Uterus (tissue), 4 donors: ENCODE results near the gene PCNX1. TPM values are rescaled to one million over a fixed set of nuclear protein-coding genes. Genes with fewer than 3 reads are reported as not detected.

Experiments
- DNase-seq, 2 donors: peaks; one replicate each; pipeline ENCODE4 v3.0.0-alpha.2; 2019 to 2020
- H3K27ac ChIP-seq, 2 donors: fragments of 200-600 bp; sonication (generic); 1 replicate in 1 of 2; 2 replicates in 1 of 2; pipeline ENCODE4 v1.5.1; 2016 to 2018
- H3K27me3 ChIP-seq, 2 donors: fragments of 200-600 bp; sonication (generic); one replicate each; pipeline ENCODE4 v1.5.1; 2018 to 2019; ENCODE audit warnings: control low read depth in 1 of 2
- H3K36me3 ChIP-seq, 2 donors: fragments of 200-600 bp; sonication (generic); one replicate each; pipeline ENCODE4 v1.5.1; 2019; ENCODE audit warnings: control low read depth in 1 of 2
- H3K4me1 ChIP-seq, 2 donors: fragments of 200-600 bp; sonication (generic); one replicate each; pipeline ENCODE4 v1.5.1; 2018 to 2019; ENCODE audit warnings: control low read depth in 1 of 2
- H3K4me3 ChIP-seq, 2 donors: fragments of 200-600 bp; sonication (generic); 1 replicate in 1 of 2; 2 replicates in 1 of 2; pipeline ENCODE4 v1.5.1; 2018 to 2019; ENCODE audit warnings: mild to moderate bottlenecking in 1 of 2
- H3K9me3 ChIP-seq, 2 donors: fragments of 200-600 bp; sonication (generic); one replicate each; pipeline ENCODE4 v1.5.1; 2019; ENCODE audit warnings: control low read depth in 1 of 2
- CTCF ChIP-seq, 4 experiments: fragments of 200-600 bp in 2 of 4; fragments of 450-650 bp in 2 of 4; sonication (generic) in 2 of 4; IDR thresholded peaks; one replicate each; pipeline ENCODE4 v1.5.1; 2016 to 2019; ENCODE audit warnings: antibody characterized with exemption in 4 of 4, mild to moderate bottlenecking in 2 of 4, moderate library complexity in 1 of 4
- POLR2A ChIP-seq, 2 donors: fragments of 450-650 bp; IDR thresholded peaks; one replicate each; pipeline ENCODE4 v1.6.1; 2016; ENCODE audit warnings: antibody characterized with exemption in 2 of 2, mild to moderate bottlenecking in 1 of 2, moderate library complexity in 1 of 2
- intact Hi-C: fragments of 100-400 bp; cut with DNase I; formaldehyde crosslinking; loops from one replicate; pipeline ENCODE4 v1.15.1; 2023; ENCODE audit warnings: low total_unique reads
- total RNA-seq, 4 donors: library from RNA; depleted of rRNA in 3 of 4; stranded (reverse); fragments of >200 nt in 3 of 4; gene quantifications; one replicate each; pipeline versions ENCODE4 v1.1.0 to v1.2.4, GENCODE V29; 2014 to 2023
- donor health status: DM: yes; HTN: yes; CAD: no.

The PCNX1 gene
- total RNA-seq, 4 donors from 2014 or later: 34.6 to 112 (median 90.3) TPM

- intact Hi-C loops: no loop called here
- Histone ChIP-seq H3K4me3 (no peak overlapping the region), H3K27ac (no peak overlapping the region), H3K36me3 (no peaks in the 10 kb centered on the region), H3K9me3 (no peaks in the 10 kb centered on the region), H3K4me1 (no peaks in the 10 kb centered on the region), H3K27me3 (no peaks in the 10 kb centered on the region)
- no peak for TF ChIP-seq POLR2A (IDR thresholded peaks at IDR 0.05)
- TF ChIP-seq CTCF (IDR thresholded peaks at IDR 0.05): no peak
- no peak for DNase-seq
Observed at GRCh38 chr14:70890826-70891659, 16.2 kb upstream of the PCNX1 start.

DNA sequence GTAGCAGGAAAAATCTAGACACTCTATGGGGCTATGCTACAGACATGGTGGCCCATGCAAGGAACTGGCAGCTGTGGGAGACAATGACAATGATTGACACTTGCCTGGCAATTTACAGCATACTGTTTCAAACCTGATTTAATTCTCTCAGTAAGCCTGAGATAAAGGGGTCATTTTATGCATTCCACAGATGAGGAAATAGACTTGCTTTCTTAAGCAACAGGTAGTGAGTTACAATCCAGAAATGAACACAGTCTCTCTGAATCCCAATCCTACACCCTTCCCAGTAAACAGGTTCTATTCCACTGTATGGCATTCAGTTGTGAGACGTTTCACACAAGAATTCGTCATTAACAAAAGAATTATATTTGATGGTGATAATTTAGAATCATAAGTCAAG, 15.5 kb upstream of the PCNX1 start:
- Histone ChIP-seq H3K4me1 (no peaks in the 10 kb centered on the region), H3K27ac (no peak overlapping the region), H3K9me3 (no peaks in the 10 kb centered on the region), H3K4me3 (no peak overlapping the region), H3K27me3 (no peaks in the 10 kb centered on the region), H3K36me3 (no peaks in the 10 kb centered on the region)
- DNase-seq: no peak
- no peak for TF ChIP-seq CTCF (IDR thresholded peaks at IDR 0.05)
- no peak for TF ChIP-seq POLR2A (IDR thresholded peaks at IDR 0.05)
- intact Hi-C loops: no loop called here

- Histone ChIP-seq H3K27me3 (no peaks in the 10 kb centered on the region), H3K9me3 (no peaks in the 10 kb centered on the region), H3K4me1 (peaks cover 0 to 3% of the 10 kb centered on the region in 2 donors), H3K36me3 (no peaks in the 10 kb centered on the region), H3K27ac (no peak overlapping the region), H3K4me3 (no peak overlapping the region)
- TF ChIP-seq CTCF (IDR thresholded peaks at IDR 0.05): no peak
- no peak for TF ChIP-seq POLR2A (IDR thresholded peaks at IDR 0.05)
- no peak for DNase-seq
- intact Hi-C loops: no loop called here
Observed at GRCh38 chr14:70893062-70893845, 14.0 kb upstream of the PCNX1 start.

GRCh38 chr14:70893858-70894291, 13.4 kb upstream of the PCNX1 start:
- Histone ChIP-seq H3K4me1 (peaks cover 0 to 3% of the 10 kb centered on the region in 2 donors), H3K27ac (no peak overlapping the region)
- no peak for DNase-seq

More at GRCh38 chr14:70893858-70894291, 13.4 kb upstream of the PCNX1 start:
- no peak for TF ChIP-seq CTCF (IDR thresholded peaks at IDR 0.05)
- TF ChIP-seq POLR2A (IDR thresholded peaks at IDR 0.05): no peak
- Histone ChIP-seq H3K9me3 (no peaks in the 10 kb centered on the region), H3K36me3 (no peaks in the 10 kb centered on the region), H3K27me3 (no peaks in the 10 kb centered on the region), H3K4me3 (no peak overlapping the region)
- intact Hi-C loops: no loop called here
